ENCODE data around the gene TUBE1. TPM values are rescaled to one million over a fixed set of nuclear protein-coding genes. Genes with fewer than 3 reads are reported as not detected.

Gene TUBE1
- total and polyA plus RNA-seq, 2 donors (not counting 3 experiments of a cell fraction or from before 2014, with no cell fraction given), result 6.7 to 15.8 TPM

- FAIRE-seq (peak; percentile 12), DNase-seq (ENCODE audit: low read depth, low spot score) (no peak)
- H3K4me3 ChIP-seq (replicated peaks in 1 of 3; ENCODE audit: insufficient read depth in 1 of 3, low read depth in 1 of 3, low read length in 3 of 3), result no peak overlapping the region
- intact Hi-C loops (cut with micrococcal nuclease), result no loop called here
- H3K27ac ChIP-seq (ENCODE audit: insufficient read depth, low read depth, low read length), result peak overlapping the region; percentile 23
- H3K4me1 ChIP-seq (ENCODE audit: control insufficient read depth, extremely low read depth, insufficient read depth, low read length), result peaks cover 34% of the 10 kb centered on the region
- no peak overlapping the region for H3K9ac ChIP-seq (replicated peaks; ENCODE audit: extremely low read depth, insufficient read depth, low read length)
- no TSS peak for BruUV-seq (replicated peaks)
- H3K9me3 ChIP-seq (replicated peaks; ENCODE audit: control insufficient read depth, insufficient read depth, low read length), result no peaks in the 10 kb centered on the region
- no peaks in the 10 kb centered on the region for H3K36me3 ChIP-seq (ENCODE audit: control insufficient read depth in 2 of 2, extremely low read depth in 1 of 2, insufficient read depth in 2 of 2, low read length in 2 of 2)
- H3K79me2 ChIP-seq (ENCODE audit: control insufficient read depth, insufficient read depth, low read length), result no peaks in the 10 kb centered on the region
- H4K20me1 ChIP-seq (replicated peaks; ENCODE audit: control insufficient read depth, extremely low read depth, insufficient read depth, low read length), result no peaks in the 10 kb centered on the region
- H3K4me2 ChIP-seq (ENCODE audit: insufficient read depth, low read length), result no peak overlapping the region
- no peaks in the 10 kb centered on the region for H3K27me3 ChIP-seq (ENCODE audit: control insufficient read depth in 2 of 2, insufficient read depth in 2 of 2, low read length in 2 of 2)
- TF ChIP-seq JUN (IDR thresholded peaks at IDR 0.05; ENCODE audit: borderline replicate concordance, insufficient read depth, insufficient read length, low read depth), result no peak
- TF ChIP-seq GATA2 (IDR thresholded peaks at IDR 0.05; ENCODE audit: insufficient read depth, insufficient read length, low read depth, low read length), result no peak
- no peak for TF ChIP-seq EZH2 (IDR thresholded peaks at IDR 0.05; ENCODE audit: borderline replicate concordance, low read depth, low read length, severe bottlenecking)
- no peak for TF ChIP-seq MAX (IDR thresholded peaks at IDR 0.05; ENCODE audit: insufficient read depth, insufficient read length)
- no peak for TF ChIP-seq CTCF (IDR thresholded peaks at IDR 0.05; ENCODE audit: extremely low read depth in 1 of 2, insufficient read depth in 1 of 2, low read depth in 1 of 2, low read length in 2 of 2)
- no peak for TF ChIP-seq FOS (IDR thresholded peaks at IDR 0.05; ENCODE audit: borderline replicate concordance, insufficient read depth, low read length)
- no peak for TF ChIP-seq MYC (IDR thresholded peaks at IDR 0.05; ENCODE audit: low read depth, low read length)
- TF ChIP-seq POLR2AphosphoS5 (IDR thresholded peaks at IDR 0.05; ENCODE audit: insufficient read depth, low read depth, low read length), result no peak
- TF ChIP-seq POLR2A (IDR thresholded peaks at IDR 0.05; ENCODE audit: low read depth, low read length), result no peak
- ChIA-PET CTCF (interaction anchor here (0.7 to 4.5 kb wide), 2 partner anchors 14 to 17 kb away, joined by 3 to 12 read pairs; partner anchors contain the start of genes FAM229B and TUBE1), POLR2A (no interaction called here)
- dilution Hi-C loops (cut with MboI; ENCODE audit: extremely low pct_ligation_motif_present, low sequenced_read_pairs), result no loop called here
- H3K9me1 ChIP-seq (replicated peaks; ENCODE audit: control insufficient read depth, extremely low read depth, insufficient read depth, low read length), result no peaks in the 10 kb centered on the region
- H2AFZ ChIP-seq (ENCODE audit: low read depth, low read length), result no peak overlapping the region
Measured at GRCh38 chr6:112100561-112100960, 13.3 kb upstream of the TUBE1 start.

All from endothelial cell of umbilical vein (primary cell).